ENCODE results near the gene GDI1. TPM values are rescaled to one million over a fixed set of nuclear protein-coding genes. Genes with fewer than 3 reads are reported as not detected.

GDI1 gene
- total RNA-seq, 1 donor from 2014 or later: 152 TPM

- Mint-ChIP-seq H3K27me3 (ENCODE audit: low read depth) (no peaks in the 10 kb centered on the region), H3K4me3 (ENCODE audit: unreplicated experiment) (no peak overlapping the region)
These were observed 19.8 kb upstream of the GDI1 start for GRCh38 chrX:154417157-154417556.

GRCh38 chrX:154419189-154419588, 17.8 kb upstream of the GDI1 start:
- no peak overlapping the region for H3K4me3 Mint-ChIP-seq (ENCODE audit: unreplicated experiment)
- H3K9me3 Mint-ChIP-seq (ENCODE audit: low read depth): no peaks in the 10 kb centered on the region
- no peaks in the 10 kb centered on the region for H3K36me3 Mint-ChIP-seq (ENCODE audit: low read depth)
- no peak for DNase-seq (ENCODE audit: low spot score)
- no peaks in the 10 kb centered on the region for H3K27me3 Mint-ChIP-seq (ENCODE audit: low read depth)
- TF ChIP-seq CTCF (IDR thresholded peaks at IDR 0.05): no peak
- peaks cover 3% of the 10 kb centered on the region for H3K4me1 Mint-ChIP-seq (ENCODE audit: low read depth)
- no peak overlapping the region for H3K27ac Mint-ChIP-seq (ENCODE audit: unreplicated experiment)

More at GRCh38 chrX:154417157-154417556, 19.8 kb upstream of the GDI1 start:
- TF ChIP-seq CTCF (IDR thresholded peaks at IDR 0.05): no peak
- Mint-ChIP-seq H3K27ac (ENCODE audit: unreplicated experiment) (no peak overlapping the region), H3K4me1 (ENCODE audit: low read depth) (peaks cover 3% of the 10 kb centered on the region), H3K36me3 (ENCODE audit: low read depth) (no peaks in the 10 kb centered on the region), H3K9me3 (ENCODE audit: low read depth) (no peaks in the 10 kb centered on the region)
- DNase-seq (ENCODE audit: low spot score): no peak

GRCh38 chrX:154419688-154420401, 17.1 kb upstream of the GDI1 start:
- Mint-ChIP-seq H3K36me3 (ENCODE audit: low read depth) (no peaks in the 10 kb centered on the region), H3K4me3 (ENCODE audit: unreplicated experiment) (no peak overlapping the region), H3K27ac (ENCODE audit: unreplicated experiment) (no peak overlapping the region), H3K27me3 (ENCODE audit: low read depth) (no peaks in the 10 kb centered on the region), H3K9me3 (ENCODE audit: low read depth) (no peaks in the 10 kb centered on the region), H3K4me1 (ENCODE audit: low read depth) (peaks cover 3% of the 10 kb centered on the region)
- TF ChIP-seq CTCF (IDR thresholded peaks at IDR 0.05): no peak
- DNase-seq (ENCODE audit: low spot score): no peak

- Mint-ChIP-seq H3K27ac (ENCODE audit: unreplicated experiment) (no peak overlapping the region), H3K36me3 (ENCODE audit: low read depth) (no peaks in the 10 kb centered on the region), H3K4me3 (ENCODE audit: unreplicated experiment) (no peak overlapping the region), H3K4me1 (ENCODE audit: low read depth) (peaks cover 3% of the 10 kb centered on the region), H3K27me3 (ENCODE audit: low read depth) (no peaks in the 10 kb centered on the region), H3K9me3 (ENCODE audit: low read depth) (no peaks in the 10 kb centered on the region)
- TF ChIP-seq CTCF (IDR thresholded peaks at IDR 0.05): no peak
- DNase-seq (ENCODE audit: low spot score): no peak
These were observed 16.6 kb upstream of the GDI1 start for GRCh38 chrX:154420402-154420756.

- H3K4me1 Mint-ChIP-seq (ENCODE audit: low read depth): peaks cover 30% of the 10 kb centered on the region
- DNase-seq (ENCODE audit: low spot score): no peak
- H3K27me3 Mint-ChIP-seq (ENCODE audit: low read depth): no peaks in the 10 kb centered on the region
- no peaks in the 10 kb centered on the region for H3K36me3 Mint-ChIP-seq (ENCODE audit: low read depth)
- H3K9me3 Mint-ChIP-seq (ENCODE audit: low read depth): no peaks in the 10 kb centered on the region
- no peak for TF ChIP-seq CTCF (IDR thresholded peaks at IDR 0.05)
- peak overlapping the region; percentile 65 for H3K27ac Mint-ChIP-seq (ENCODE audit: unreplicated experiment)
- H3K4me3 Mint-ChIP-seq (ENCODE audit: unreplicated experiment): peak overlapping the region; percentile 25
These were observed 9.8 kb upstream of the GDI1 start for GRCh38 chrX:154426916-154427770.

Data from chondrocyte (in vitro differentiated cells).